Activated CD8-positive, alpha-beta T cell treated with anti-CD3 and anti-CD28 coated beads for 36 hours (primary cell): ENCODE results near the gene AKAP5. TPM values are rescaled to one million over a fixed set of nuclear protein-coding genes. Genes with fewer than 3 reads are reported as not detected.

Experiments used
- ATAC-seq: fragments of 200-7000 bp; cut with Tn5 transposase; one replicate; pipeline ENCODE4 v1.10.0; 2021; ENCODE audit warnings: mild to moderate bottlenecking, moderate library complexity
- CTCF ChIA-PET: fragments of 350-600 bp; sonication (Branson Sonifier 250); formaldehyde crosslinking; loops from one replicate; lab custom pipeline; 2021; ENCODE audit warnings: antibody characterized with exemption; lab: Charles Lee
- POLR2A ChIA-PET: fragments of 350-600 bp; sonication (Branson Sonifier 250); formaldehyde crosslinking; loops from one replicate; lab custom pipeline; 2021; ENCODE audit warnings: antibody characterized with exemption; lab: Charles Lee
- DNase-seq: peaks from one replicate; pipeline ENCODE4 v3.0.0-alpha.2; 2020
- H3K27ac Mint-ChIP-seq: one replicate; pipeline ENCODE4 v1.8.0; 2021; ENCODE audit warnings: mild to moderate bottlenecking, mixed read lengths
- H3K27me3 Mint-ChIP-seq: one replicate; pipeline ENCODE4 v1.8.0; 2021; ENCODE audit warnings: mixed read lengths
- H3K36me3 Mint-ChIP-seq: one replicate; pipeline ENCODE4 v1.8.0; 2021; ENCODE audit warnings: low read depth, mixed read lengths
- H3K4me1 Mint-ChIP-seq: one replicate; pipeline ENCODE4 v1.8.0; 2021; ENCODE audit warnings: low read depth, mixed read lengths
- H3K4me3 Mint-ChIP-seq: one replicate; pipeline ENCODE4 v1.8.0; 2021; ENCODE audit warnings: mild to moderate bottlenecking, moderate library complexity, mixed read lengths
- H3K9me3 Mint-ChIP-seq: one replicate; pipeline ENCODE4 v1.8.0; 2021; ENCODE audit warnings: mixed read lengths
- intact Hi-C: fragments of 100-400 bp; cut with micrococcal nuclease; formaldehyde crosslinking; loops from one replicate; pipeline ENCODE4 v1.10.0; 2022
- total RNA-seq, 2 experiments: library from RNA; stranded (reverse); gene quantifications; one replicate each; pipeline ENCODE4 v1.2.3, GENCODE V29; 2021
- TF ChIP-seq, protein P1 (sequence below): fragments of 200-600 bp; IDR thresholded peaks from one replicate; pipeline ENCODE4 v1.8.0; 2022; ENCODE audit warnings: antibody characterized with exemption, mild to moderate bottlenecking

AKAP5 gene
- total RNA-seq, 2 experiments from 2014 or later = 1.3 to 1.6 TPM

DNA sequence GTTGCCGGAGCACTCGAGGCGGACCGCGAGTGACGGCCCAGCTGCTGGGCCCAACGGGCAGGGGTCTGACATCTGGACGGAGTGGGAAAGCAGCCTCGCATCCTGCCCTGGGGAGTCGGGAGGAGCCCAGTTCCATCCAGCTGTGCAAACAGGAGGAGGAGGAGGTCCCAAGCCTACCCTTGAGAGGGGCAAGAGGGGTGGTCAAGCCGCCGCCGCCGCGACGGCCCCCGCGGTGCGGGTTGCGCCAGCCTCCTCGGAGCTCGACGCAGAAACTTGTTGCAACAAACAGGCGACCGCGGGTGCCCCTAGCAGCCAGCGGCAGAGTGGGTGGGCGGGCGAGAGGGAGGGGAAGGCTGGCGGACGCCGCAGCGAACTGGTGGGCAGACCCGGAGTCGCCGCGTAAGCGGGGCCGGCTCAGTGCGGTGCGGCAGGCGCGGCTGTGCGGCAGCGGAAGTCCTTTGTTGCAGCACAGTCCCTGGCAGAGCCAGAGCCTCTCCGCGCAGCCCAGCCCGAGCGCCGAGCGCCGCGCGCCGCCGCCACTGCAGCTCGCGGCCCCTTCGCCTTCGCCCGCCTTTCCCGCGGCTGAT, 39.1 kb downstream of the AKAP5 start, which contains the start of gene ZBTB1:
Gene ZBTB1 (plus strand): TSS at position 461 of the 587 bp plus-strand sequence. CDS start 16,735 bp downstream, outside the sequence.
- peaks cover 62% of the 10 kb centered on the region for H3K36me3 Mint-ChIP-seq
- peak within 1 kb of the TSS; percentile 79 for H3K4me3 Mint-ChIP-seq
- peaks cover 33% of the 10 kb centered on the region for H3K4me1 Mint-ChIP-seq
- intact Hi-C loops = no loop called here
- peak within 1 kb of the TSS; percentile 99 for H3K27ac Mint-ChIP-seq
- peak; percentile 50 for ATAC-seq
- no peaks in the 10 kb centered on the region for H3K27me3 Mint-ChIP-seq
- TF ChIP-seq, protein P1, sequence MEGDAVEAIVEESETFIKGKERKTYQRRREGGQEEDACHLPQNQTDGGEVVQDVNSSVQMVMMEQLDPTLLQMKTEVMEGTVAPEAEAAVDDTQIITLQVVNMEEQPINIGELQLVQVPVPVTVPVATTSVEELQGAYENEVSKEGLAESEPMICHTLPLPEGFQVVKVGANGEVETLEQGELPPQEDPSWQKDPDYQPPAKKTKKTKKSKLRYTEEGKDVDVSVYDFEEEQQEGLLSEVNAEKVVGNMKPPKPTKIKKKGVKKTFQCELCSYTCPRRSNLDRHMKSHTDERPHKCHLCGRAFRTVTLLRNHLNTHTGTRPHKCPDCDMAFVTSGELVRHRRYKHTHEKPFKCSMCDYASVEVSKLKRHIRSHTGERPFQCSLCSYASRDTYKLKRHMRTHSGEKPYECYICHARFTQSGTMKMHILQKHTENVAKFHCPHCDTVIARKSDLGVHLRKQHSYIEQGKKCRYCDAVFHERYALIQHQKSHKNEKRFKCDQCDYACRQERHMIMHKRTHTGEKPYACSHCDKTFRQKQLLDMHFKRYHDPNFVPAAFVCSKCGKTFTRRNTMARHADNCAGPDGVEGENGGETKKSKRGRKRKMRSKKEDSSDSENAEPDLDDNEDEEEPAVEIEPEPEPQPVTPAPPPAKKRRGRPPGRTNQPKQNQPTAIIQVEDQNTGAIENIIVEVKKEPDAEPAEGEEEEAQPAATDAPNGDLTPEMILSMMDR = no peak
- ChIA-PET CTCF (interaction anchor here (0.6 to 1.4 kb wide), 2 partner anchors 35 to 75 kb away, joined by 3 to 4 read pairs; no protein-coding TSS in a partner anchor), POLR2A (interaction anchor here (0.6 to 3.4 kb wide), 14 partner anchors 9 to 133 kb away, joined by 3 to 19 read pairs (median 6); partner anchors contain the start of genes AKAP5 and HSPA2)
- H3K9me3 Mint-ChIP-seq = no peaks in the 10 kb centered on the region
- peak; percentile 94 for DNase-seq

DNA sequence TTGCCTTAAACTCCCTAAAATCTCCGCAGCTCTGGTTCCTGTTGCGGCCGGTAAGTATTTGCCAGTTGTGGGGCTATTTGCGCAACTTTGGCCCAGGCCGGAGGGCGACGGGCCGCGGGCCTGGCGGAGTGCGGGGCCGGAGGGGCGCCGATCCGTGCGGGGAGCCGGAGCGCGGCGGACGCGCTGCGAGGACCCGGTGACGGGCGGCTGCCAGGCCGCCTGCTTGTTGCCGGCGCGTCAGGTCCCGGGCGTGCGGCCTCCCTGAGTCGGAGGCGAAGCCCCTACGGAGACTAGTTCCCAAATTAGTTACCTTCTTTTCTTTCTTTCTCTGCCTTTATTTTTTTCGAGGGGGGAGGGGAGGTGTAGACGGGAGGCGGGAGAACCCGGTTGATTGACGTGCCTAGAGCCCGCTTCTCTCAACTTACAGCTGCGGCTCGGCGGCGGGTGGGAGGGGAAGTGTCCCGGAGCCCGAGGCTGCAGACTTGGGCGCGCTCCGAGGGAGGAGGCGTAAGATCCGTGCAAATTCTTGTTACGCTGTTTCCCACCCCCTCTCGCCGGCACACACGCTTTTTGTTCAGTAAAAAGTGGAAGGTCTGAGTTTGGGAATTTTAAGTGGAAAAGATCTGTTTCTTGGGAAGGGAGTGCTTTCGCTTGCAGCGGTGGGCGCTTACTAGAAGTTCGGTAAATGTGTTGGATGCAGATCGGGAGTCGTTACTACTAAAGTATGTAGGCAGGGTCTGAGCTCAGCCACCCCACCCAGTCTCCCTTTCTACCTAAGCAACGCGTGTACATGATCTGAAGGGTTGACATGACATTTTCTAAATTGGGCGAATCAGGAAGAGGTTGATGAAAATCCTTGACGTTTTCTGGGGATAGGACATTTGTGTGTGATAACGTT, 39.8 kb downstream of the AKAP5 start:
- H3K4me3 Mint-ChIP-seq = peak overlapping the region; percentile 79
- CTCF ChIA-PET = interaction anchor here (0.6 to 1.4 kb wide), 4 partner anchors 10 to 75 kb away, joined by 3 to 4 read pairs (median 3); partner anchors contain the start of gene HSPA2
- H3K4me1 Mint-ChIP-seq = peaks cover 30% of the 10 kb centered on the region
- H3K9me3 Mint-ChIP-seq = no peaks in the 10 kb centered on the region
- ATAC-seq (peak; percentile 42), DNase-seq (peak; percentile 93)
- peaks cover 56% of the 10 kb centered on the region for H3K36me3 Mint-ChIP-seq
- TF ChIP-seq, protein P1 = no peak
- intact Hi-C loops = loop anchor here (5.0 kb wide), 1 partner anchor 37 kb away; the partner anchor contains the start of gene HSPA2
- H3K27me3 Mint-ChIP-seq = no peaks in the 10 kb centered on the region
- peak overlapping the region; percentile 99 for H3K27ac Mint-ChIP-seq
- POLR2A ChIA-PET = interaction anchor here (0.6 to 3.4 kb wide), 19 partner anchors 9 to 555 kb away, joined by 3 to 19 read pairs (median 4); partner anchors contain the start of genes AKAP5 and HSPA2

DNA sequence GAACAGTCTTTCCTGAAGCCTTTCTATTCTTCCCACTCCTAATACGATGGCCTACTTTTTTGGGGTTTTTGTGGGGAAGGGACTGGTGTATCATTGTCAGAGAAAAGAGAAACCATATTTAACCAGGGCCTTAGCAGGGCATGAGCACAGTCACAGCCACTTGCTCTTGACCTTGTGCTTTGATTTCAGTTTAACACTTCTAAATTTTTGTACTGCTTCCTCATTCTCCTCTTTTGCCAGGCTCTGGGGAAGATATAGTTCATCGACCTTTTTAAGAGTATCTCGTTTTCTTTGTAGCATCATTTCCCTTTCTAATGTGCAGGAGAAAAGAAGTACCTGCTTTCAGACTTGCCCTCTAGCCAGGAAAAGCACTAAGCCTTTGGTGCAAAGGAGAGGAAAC, 41.4 kb downstream of the AKAP5 start:
- ChIA-PET POLR2A (interaction anchor here (0.8 to 0.9 kb wide), 2 partner anchors 120 to 399 kb away, joined by 3 to 4 read pairs; no protein-coding TSS in a partner anchor), CTCF (no interaction called here)
- intact Hi-C loops = loop anchor here (5.0 kb wide), 1 partner anchor 36 kb away; the partner anchor contains the start of gene HSPA2
- TF ChIP-seq, protein P1 = no peak
- Mint-ChIP-seq H3K27ac (peak overlapping the region; percentile 93), H3K27me3 (no peaks in the 10 kb centered on the region), H3K36me3 (peaks cover 52% of the 10 kb centered on the region), H3K4me1 (peaks cover 40% of the 10 kb centered on the region), H3K9me3 (no peaks in the 10 kb centered on the region), H3K4me3 (peak overlapping the region; percentile 79)
- ATAC-seq (no peak), DNase-seq (no peak)

DNA sequence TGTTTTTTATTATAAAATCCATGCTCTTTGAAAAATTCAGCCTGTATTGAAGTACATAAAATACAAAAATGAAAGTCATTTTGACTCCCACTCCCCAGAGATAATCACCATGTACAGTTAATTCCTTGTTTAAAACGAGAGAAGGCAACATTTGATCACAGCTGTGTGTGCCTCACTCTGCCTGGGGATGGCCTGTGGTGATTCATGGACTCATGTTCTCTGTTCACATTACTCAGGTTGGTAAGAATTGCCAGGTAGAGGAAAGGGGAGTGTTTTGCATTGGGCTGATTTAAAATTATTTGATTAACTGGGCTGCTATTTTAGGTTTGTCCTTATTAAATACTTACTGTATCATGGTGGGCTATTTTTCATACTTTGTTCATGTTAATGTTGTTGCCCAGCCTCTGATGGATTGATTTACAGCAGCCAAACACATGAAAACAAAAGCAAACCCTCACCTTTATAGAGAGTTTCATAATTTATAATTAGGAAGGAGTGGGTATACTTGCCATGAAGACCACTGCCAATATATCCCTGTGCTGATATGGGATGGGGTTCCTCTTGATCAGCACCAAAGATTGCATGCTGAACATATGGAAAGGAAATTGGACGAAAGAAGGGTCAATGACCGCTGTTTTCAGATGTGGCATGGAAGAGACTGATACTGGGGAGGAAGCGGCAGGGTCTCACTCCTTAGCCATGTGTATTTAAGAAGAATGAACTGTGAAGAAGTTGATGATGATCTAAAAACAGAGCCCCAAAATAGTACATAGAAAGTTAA, 42.3 kb downstream of the AKAP5 start:
- CTCF ChIA-PET = interaction anchor here (0.7 to 4.0 kb wide), 4 partner anchors 23 to 128 kb away, joined by 3 to 29 read pairs (median 4); no protein-coding TSS in a partner anchor
- peak overlapping the region; percentile 79 for H3K4me3 Mint-ChIP-seq
- POLR2A ChIA-PET = interaction anchor here (0.5 to 0.9 kb wide), 4 partner anchors 120 to 398 kb away, joined by 3 to 4 read pairs (median 4); no protein-coding TSS in a partner anchor
- no peaks in the 10 kb centered on the region for H3K9me3 Mint-ChIP-seq
- peak overlapping the region; percentile 93 for H3K27ac Mint-ChIP-seq
- peaks cover 46% of the 10 kb centered on the region for H3K4me1 Mint-ChIP-seq
- peaks cover 44% of the 10 kb centered on the region for H3K36me3 Mint-ChIP-seq
- intact Hi-C loops = loop anchor here (5.0 kb wide), 1 partner anchor 35 kb away; the partner anchor contains the start of gene HSPA2
- H3K27me3 Mint-ChIP-seq = no peaks in the 10 kb centered on the region
- no peak for ATAC-seq
- TF ChIP-seq, protein P1 = no peak
- peak; percentile 69 for DNase-seq
